Stimulated activated CD4-positive, alpha-beta T cell treated with anti-CD3 and anti-CD28 coated beads, Interleukin-1b, Interleukin-23, amount 100 ng/mL, for 1 hour (primary cell): ENCODE results near the gene MRM2.

ENCODE experiments used
- DNase-seq, 2 donors: peaks; one replicate each; pipeline ENCODE4 v3.0.0-alpha.2; 2020; ENCODE audit warnings: low read depth in 2 of 2

MRM2 gene

GRCh38 chr7:2203766-2204300 lies 38.2 kb downstream of the MRM2 start:
- no peak for DNase-seq

GRCh38 chr7:2202901-2203765 lies 38.9 kb downstream of the MRM2 start:
- DNase-seq = no peak

- DNase-seq = no peak
Measured at GRCh38 chr7:2202361-2202761, 39.6 kb downstream of the MRM2 start.

- DNase-seq = no peak
Measured at GRCh38 chr7:2201686-2202360, 40.2 kb downstream of the MRM2 start.

- DNase-seq = no peak
Measured at GRCh38 chr7:2201128-2201527, 40.9 kb downstream of the MRM2 start.

GRCh38 chr7:2200584-2200980 lies 41.4 kb downstream of the MRM2 start:
- no peak for DNase-seq

- no peak for DNase-seq
Measured at GRCh38 chr7:2199956-2200583, 41.9 kb downstream of the MRM2 start.

GRCh38 chr7:2199528-2199927 lies 42.5 kb downstream of the MRM2 start:
- no peak for DNase-seq

- DNase-seq = no peak
Measured at GRCh38 chr7:2198760-2199159, 43.2 kb downstream of the MRM2 start.

GRCh38 chr7:2198206-2198605 lies 43.8 kb downstream of the MRM2 start:
- no peak for DNase-seq

- no peak for DNase-seq
Measured at GRCh38 chr7:2197436-2198155, 44.4 kb downstream of the MRM2 start.

- DNase-seq = no peak
Measured at GRCh38 chr7:2196381-2197378, 45.3 kb downstream of the MRM2 start.

- no peak for DNase-seq
Measured at GRCh38 chr7:2195400-2196246, 46.4 kb downstream of the MRM2 start.

- DNase-seq = no peak
Measured at GRCh38 chr7:2193575-2194305, 48.3 kb downstream of the MRM2 start.

GRCh38 chr7:2192831-2193534 lies 49.0 kb downstream of the MRM2 start:
- DNase-seq = no peak

GRCh38 chr7:2191016-2191415 lies 51.0 kb downstream of the MRM2 start:
- no peak for DNase-seq

- no peak for DNase-seq
Measured at GRCh38 chr7:2190531-2190930, 51.5 kb downstream of the MRM2 start.

- DNase-seq = no peak
Measured at GRCh38 chr7:2186166-2186565, 55.8 kb downstream of the MRM2 start.
